PC-3 (cell line): ENCODE measurements around the gene FRMPD1.

ENCODE experiments used
- EZH2phosphoT487 ChIP-seq: fragments of 300-600 bp; sonication (generic); IDR thresholded peaks from 2 replicates; pipeline ENCODE4 v1.6.1; 2018; ENCODE audit warnings: mild to moderate bottlenecking, antibody characterized with exemption, low read length, borderline replicate concordance
- TF ChIP-seq, protein P1 (sequence below): fragments of 300-600 bp; sonication (generic); conservative IDR thresholded peaks from 2 replicates; pipeline ENCODE4 v1.5.1; 2017; ENCODE audit warnings: antibody characterized with exemption, low read depth, mild to moderate bottlenecking, low read length

DNA sequence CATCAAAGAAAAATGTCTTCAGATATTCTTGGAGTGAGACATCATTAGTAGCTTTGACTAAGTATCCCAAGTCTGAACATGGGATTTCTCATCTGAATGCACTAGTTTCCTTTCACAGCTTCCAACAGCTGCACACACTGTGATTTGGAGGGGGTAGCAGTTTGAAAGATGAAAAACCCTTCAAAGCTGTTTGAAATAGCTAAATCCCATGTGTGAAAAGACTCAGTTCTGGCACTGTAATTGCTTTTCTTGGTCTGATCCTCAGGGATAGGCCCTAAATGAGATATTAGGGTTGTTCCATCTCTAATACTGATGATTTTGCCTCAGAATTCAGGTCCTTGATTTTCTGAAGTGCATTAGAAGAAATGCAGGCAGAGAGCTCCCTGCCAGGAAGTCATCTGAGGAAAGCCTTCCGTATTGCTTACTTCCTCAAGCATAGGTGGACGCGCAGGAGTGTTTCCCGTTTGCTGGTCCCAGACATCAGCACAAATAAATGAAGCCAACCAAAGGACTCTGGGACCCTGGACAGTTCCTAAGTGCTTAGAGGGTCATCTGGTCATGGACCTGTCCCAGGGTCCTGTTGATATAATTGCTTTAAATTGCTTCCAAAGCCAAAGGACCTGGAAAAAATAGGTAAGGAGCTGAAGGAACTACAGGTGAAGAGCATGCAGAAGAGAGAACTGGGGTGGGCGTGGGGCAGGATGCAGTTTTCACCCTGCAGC, 25.6 kb upstream of the FRMPD1 start:
- TF ChIP-seq EZH2phosphoT487, result no peak
- TF ChIP-seq, protein P1, sequence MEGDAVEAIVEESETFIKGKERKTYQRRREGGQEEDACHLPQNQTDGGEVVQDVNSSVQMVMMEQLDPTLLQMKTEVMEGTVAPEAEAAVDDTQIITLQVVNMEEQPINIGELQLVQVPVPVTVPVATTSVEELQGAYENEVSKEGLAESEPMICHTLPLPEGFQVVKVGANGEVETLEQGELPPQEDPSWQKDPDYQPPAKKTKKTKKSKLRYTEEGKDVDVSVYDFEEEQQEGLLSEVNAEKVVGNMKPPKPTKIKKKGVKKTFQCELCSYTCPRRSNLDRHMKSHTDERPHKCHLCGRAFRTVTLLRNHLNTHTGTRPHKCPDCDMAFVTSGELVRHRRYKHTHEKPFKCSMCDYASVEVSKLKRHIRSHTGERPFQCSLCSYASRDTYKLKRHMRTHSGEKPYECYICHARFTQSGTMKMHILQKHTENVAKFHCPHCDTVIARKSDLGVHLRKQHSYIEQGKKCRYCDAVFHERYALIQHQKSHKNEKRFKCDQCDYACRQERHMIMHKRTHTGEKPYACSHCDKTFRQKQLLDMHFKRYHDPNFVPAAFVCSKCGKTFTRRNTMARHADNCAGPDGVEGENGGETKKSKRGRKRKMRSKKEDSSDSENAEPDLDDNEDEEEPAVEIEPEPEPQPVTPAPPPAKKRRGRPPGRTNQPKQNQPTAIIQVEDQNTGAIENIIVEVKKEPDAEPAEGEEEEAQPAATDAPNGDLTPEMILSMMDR, result no peak
